ENCODE data around the gene GDPD2.

GDPD2 gene

GRCh38 chrX:70411475-70411874 lies 11.6 kb upstream of the GDPD2 start:
- TF ChIP-seq, protein P1, sequence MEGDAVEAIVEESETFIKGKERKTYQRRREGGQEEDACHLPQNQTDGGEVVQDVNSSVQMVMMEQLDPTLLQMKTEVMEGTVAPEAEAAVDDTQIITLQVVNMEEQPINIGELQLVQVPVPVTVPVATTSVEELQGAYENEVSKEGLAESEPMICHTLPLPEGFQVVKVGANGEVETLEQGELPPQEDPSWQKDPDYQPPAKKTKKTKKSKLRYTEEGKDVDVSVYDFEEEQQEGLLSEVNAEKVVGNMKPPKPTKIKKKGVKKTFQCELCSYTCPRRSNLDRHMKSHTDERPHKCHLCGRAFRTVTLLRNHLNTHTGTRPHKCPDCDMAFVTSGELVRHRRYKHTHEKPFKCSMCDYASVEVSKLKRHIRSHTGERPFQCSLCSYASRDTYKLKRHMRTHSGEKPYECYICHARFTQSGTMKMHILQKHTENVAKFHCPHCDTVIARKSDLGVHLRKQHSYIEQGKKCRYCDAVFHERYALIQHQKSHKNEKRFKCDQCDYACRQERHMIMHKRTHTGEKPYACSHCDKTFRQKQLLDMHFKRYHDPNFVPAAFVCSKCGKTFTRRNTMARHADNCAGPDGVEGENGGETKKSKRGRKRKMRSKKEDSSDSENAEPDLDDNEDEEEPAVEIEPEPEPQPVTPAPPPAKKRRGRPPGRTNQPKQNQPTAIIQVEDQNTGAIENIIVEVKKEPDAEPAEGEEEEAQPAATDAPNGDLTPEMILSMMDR (conservative IDR thresholded peaks at IDR 0.05; ENCODE audit: control insufficient read depth, insufficient read depth, low read depth, low read length) = no peak
- peak; percentile 16 for DNase-seq (ENCODE audit: low read depth)
- no peak overlapping the region for H3K4me3 ChIP-seq (ENCODE audit: control insufficient read depth, low read depth, low read length)

- no peak overlapping the region for H3K4me3 ChIP-seq (ENCODE audit: control insufficient read depth, low read depth, low read length)
- TF ChIP-seq, protein P1 (conservative IDR thresholded peaks at IDR 0.05; ENCODE audit: control insufficient read depth, insufficient read depth, low read depth, low read length) = no peak
- no peak for DNase-seq (ENCODE audit: low read depth)
Observed at GRCh38 chrX:70421618-70422017, 1.5 kb upstream of the GDPD2 start.

- DNase-seq (ENCODE audit: low read depth) = no peak
- no peak overlapping the region for H3K4me3 ChIP-seq (ENCODE audit: control insufficient read depth, low read depth, low read length)
- TF ChIP-seq, protein P1 (conservative IDR thresholded peaks at IDR 0.05; ENCODE audit: control insufficient read depth, insufficient read depth, low read depth, low read length) = no peak
Observed at GRCh38 chrX:70423936-70424675, 992 bp downstream of the GDPD2 start.

GRCh38 chrX:70424801-70425200 lies 1.7 kb downstream of the GDPD2 start:
- no peak overlapping the region for H3K4me3 ChIP-seq (ENCODE audit: control insufficient read depth, low read depth, low read length)
- TF ChIP-seq, protein P1 (conservative IDR thresholded peaks at IDR 0.05; ENCODE audit: control insufficient read depth, insufficient read depth, low read depth, low read length) = no peak
- no peak for DNase-seq (ENCODE audit: low read depth)

DNA sequence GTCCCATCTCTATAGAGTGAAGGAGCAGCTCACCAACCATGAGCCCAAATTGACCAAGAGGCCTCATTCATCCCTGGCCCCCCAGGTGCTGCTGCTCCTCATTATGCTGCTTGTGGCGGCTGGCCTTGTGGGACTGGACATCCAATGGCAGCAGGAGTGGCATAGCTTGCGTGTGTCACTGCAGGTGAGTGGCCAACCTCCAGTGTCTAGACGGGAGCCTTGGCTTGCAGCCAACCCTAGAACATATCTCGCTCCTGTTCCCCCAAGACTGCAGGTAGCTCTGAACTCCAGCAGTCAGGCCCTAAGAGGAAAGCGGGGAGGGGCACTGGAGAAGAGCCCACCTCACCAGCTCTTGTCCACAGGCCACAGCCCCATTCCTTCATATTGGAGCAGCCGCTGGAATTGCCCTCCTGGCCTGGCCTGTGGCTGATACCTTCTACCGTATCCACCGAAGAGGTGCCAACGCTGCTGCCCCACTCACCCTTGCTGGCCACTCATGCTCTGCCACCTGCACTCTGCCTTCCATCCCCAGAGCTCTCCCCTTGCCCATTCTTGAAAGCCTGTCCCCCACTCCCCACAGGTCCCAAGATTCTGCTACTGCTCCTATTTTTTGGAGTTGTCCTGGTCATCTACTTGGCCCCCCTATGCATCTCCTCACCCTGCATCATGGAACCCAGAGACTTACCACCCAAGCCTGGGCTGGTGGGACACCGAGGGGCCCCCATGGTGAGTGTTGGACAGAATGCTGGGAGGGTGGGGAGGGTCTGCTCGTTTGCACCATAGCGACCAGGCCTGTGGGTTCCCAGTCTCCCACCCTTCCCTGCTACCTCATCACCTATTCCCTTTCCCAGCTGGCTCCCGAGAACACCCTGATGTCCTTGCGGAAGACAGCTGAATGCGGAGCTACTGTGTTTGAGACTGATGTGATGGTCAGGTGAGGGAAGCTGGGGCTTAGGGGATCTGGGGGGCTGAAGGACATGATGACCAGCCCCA lies 3.5 kb downstream of the GDPD2 start:
- TF ChIP-seq, protein P1 (conservative IDR thresholded peaks at IDR 0.05; ENCODE audit: control insufficient read depth, insufficient read depth, low read depth, low read length) = no peak
- DNase-seq (ENCODE audit: low read depth) = no peak
- no peak overlapping the region for H3K4me3 ChIP-seq (ENCODE audit: control insufficient read depth, low read depth, low read length)

GRCh38 chrX:70427365-70427764 lies 4.3 kb downstream of the GDPD2 start:
- TF ChIP-seq, protein P1 (conservative IDR thresholded peaks at IDR 0.05; ENCODE audit: control insufficient read depth, insufficient read depth, low read depth, low read length) = no peak
- DNase-seq (ENCODE audit: low read depth) = no peak
- no peak overlapping the region for H3K4me3 ChIP-seq (ENCODE audit: control insufficient read depth, low read depth, low read length)

Measured in fibroblast of mammary gland (primary cell).